ENCODE results near the gene TMBIM6. TPM values are rescaled to one million over a fixed set of nuclear protein-coding genes. Genes with fewer than 3 reads are reported as not detected.
"Not testable (repeated sequence)": the region's sequence is repeated elsewhere in the genome, so short reads cannot be mapped to it uniquely, and the experiment has no call there.

TMBIM6 gene
- total and polyA plus RNA-seq, 2 donors from 2014 or later: 644 to 724 TPM

DNA sequence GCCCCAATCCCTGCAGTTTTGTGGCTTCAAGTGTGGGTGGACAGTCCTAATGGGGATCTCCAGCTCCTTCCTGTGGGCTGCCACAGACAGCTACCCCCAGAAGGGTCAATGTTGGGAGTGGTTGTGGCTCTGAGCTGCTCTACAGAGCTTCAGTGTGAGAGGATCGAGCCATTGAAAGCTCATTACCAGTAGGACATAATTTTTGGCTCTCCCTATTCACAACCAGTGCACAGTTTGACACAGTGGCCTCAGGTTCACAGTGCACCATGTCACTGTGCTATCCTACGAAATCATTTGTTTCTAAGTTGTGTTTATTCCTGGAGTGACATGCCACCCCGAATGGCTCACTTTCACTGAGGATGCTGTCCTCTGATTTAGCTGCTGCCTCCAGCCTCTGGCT is 22.8 kb downstream of the TMBIM6 start:
- Histone ChIP-seq H3K36me3 (ENCODE audit: control insufficient read depth in 2 of 3, insufficient read depth in 3 of 3, low read length in 3 of 3) (peaks cover 9 to 42% (median 40%) of the 10 kb centered on the region in 3 donors), H3K9ac (ENCODE audit: low read length in 3 of 3) (no peak overlapping the region), H3K9me3 (ENCODE audit: control insufficient read depth in 2 of 3, insufficient read depth in 1 of 3, low read length in 3 of 3) (no peaks in the 10 kb centered on the region), H3K4me1 (ENCODE audit: control insufficient read depth in 2 of 3, insufficient read depth in 2 of 3, low read depth in 1 of 3, low read length in 3 of 3) (no peaks in the 10 kb centered on the region), H3K27me3 (ENCODE audit: control insufficient read depth, insufficient read depth, low read length) (no peaks in the 10 kb centered on the region), H3K4me3 (ENCODE audit: low read length in 3 of 3) (no peak overlapping the region), H3K27ac (ENCODE audit: low read depth in 2 of 2, low read length in 2 of 2) (no peak overlapping the region)
- TF ChIP-seq, protein P1, sequence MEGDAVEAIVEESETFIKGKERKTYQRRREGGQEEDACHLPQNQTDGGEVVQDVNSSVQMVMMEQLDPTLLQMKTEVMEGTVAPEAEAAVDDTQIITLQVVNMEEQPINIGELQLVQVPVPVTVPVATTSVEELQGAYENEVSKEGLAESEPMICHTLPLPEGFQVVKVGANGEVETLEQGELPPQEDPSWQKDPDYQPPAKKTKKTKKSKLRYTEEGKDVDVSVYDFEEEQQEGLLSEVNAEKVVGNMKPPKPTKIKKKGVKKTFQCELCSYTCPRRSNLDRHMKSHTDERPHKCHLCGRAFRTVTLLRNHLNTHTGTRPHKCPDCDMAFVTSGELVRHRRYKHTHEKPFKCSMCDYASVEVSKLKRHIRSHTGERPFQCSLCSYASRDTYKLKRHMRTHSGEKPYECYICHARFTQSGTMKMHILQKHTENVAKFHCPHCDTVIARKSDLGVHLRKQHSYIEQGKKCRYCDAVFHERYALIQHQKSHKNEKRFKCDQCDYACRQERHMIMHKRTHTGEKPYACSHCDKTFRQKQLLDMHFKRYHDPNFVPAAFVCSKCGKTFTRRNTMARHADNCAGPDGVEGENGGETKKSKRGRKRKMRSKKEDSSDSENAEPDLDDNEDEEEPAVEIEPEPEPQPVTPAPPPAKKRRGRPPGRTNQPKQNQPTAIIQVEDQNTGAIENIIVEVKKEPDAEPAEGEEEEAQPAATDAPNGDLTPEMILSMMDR (IDR thresholded peaks at IDR 0.05; ENCODE audit: borderline replicate concordance, extremely low read depth, insufficient read depth): no peak
- DNase-seq: no peak
- intact Hi-C loops (cut with DNase I): no loop called here
- no peak for FAIRE-seq

DNA sequence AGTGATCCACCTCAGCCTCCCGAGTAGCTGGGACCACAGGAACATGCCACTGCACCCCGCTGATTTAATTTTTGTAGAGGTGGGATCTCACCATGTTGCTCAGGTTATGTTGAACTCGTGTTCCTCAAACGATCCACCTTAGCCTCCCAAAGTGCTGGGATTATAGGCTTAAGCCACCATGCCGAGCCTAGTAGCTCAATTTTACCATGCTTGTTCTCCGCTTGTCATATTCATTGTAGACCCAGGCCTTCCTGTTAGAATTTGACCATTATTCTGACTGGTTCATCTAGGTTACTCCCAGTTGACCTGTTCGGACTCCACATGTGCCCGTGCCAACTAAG is 24.7 kb downstream of the TMBIM6 start:
- Histone ChIP-seq H3K36me3 (ENCODE audit: control insufficient read depth in 2 of 3, insufficient read depth in 3 of 3, low read length in 3 of 3) (peaks cover 9 to 33% (median 31%) of the 10 kb centered on the region in 3 donors), H3K27me3 (ENCODE audit: control insufficient read depth, insufficient read depth, low read length) (no peaks in the 10 kb centered on the region), H3K4me3 (ENCODE audit: low read length in 3 of 3) (no peak overlapping the region), H3K27ac (ENCODE audit: low read depth in 2 of 2, low read length in 2 of 2) (no peak overlapping the region), H3K9ac (ENCODE audit: low read length in 3 of 3) (no peak overlapping the region), H3K4me1 (ENCODE audit: control insufficient read depth in 2 of 3, insufficient read depth in 2 of 3, low read depth in 1 of 3, low read length in 3 of 3) (no peaks in the 10 kb centered on the region), H3K9me3 (ENCODE audit: control insufficient read depth in 2 of 3, insufficient read depth in 1 of 3, low read length in 3 of 3) (no peaks in the 10 kb centered on the region)
- DNase-seq: no peak
- TF ChIP-seq, protein P1 (IDR thresholded peaks at IDR 0.05; ENCODE audit: borderline replicate concordance, extremely low read depth, insufficient read depth): no peak
- no peak for FAIRE-seq
- intact Hi-C loops (cut with DNase I): no loop called here

- Histone ChIP-seq H3K9ac (ENCODE audit: low read length in 3 of 3) (no peak overlapping the region), H3K9me3 (ENCODE audit: control insufficient read depth in 2 of 3, insufficient read depth in 1 of 3, low read length in 3 of 3) (no peaks in the 10 kb centered on the region), H3K4me3 (ENCODE audit: low read length in 3 of 3) (no peak overlapping the region), H3K27me3 (ENCODE audit: control insufficient read depth, insufficient read depth, low read length) (no peaks in the 10 kb centered on the region), H3K27ac (ENCODE audit: low read depth in 2 of 2, low read length in 2 of 2) (no peak overlapping the region), H3K36me3 (ENCODE audit: control insufficient read depth in 2 of 3, insufficient read depth in 3 of 3, low read length in 3 of 3) (peaks cover 9 to 20% (median 18%) of the 10 kb centered on the region in 3 donors), H3K4me1 (ENCODE audit: control insufficient read depth in 2 of 3, insufficient read depth in 2 of 3, low read depth in 1 of 3, low read length in 3 of 3) (no peaks in the 10 kb centered on the region)
- intact Hi-C loops (cut with DNase I): no loop called here
- DNase-seq (no peak), FAIRE-seq (no peak)
- TF ChIP-seq, protein P1 (IDR thresholded peaks at IDR 0.05; ENCODE audit: borderline replicate concordance, extremely low read depth, insufficient read depth): no peak
These were observed 26.0 kb downstream of the TMBIM6 start for GRCh38 chr12:49767333-49767732.

GRCh38 chr12:49773102-49773501 is 31.7 kb downstream of the TMBIM6 start:
- H3K27me3 ChIP-seq (ENCODE audit: control insufficient read depth, insufficient read depth, low read length); H3K27ac ChIP-seq (ENCODE audit: low read depth in 2 of 2, low read length in 2 of 2); H3K4me1 ChIP-seq (ENCODE audit: control insufficient read depth in 2 of 3, insufficient read depth in 2 of 3, low read depth in 1 of 3, low read length in 3 of 3); intact Hi-C loops (cut with DNase I); FAIRE-seq; H3K36me3 ChIP-seq (ENCODE audit: control insufficient read depth in 2 of 3, insufficient read depth in 3 of 3, low read length in 3 of 3); H3K9me3 ChIP-seq (ENCODE audit: control insufficient read depth in 2 of 3, insufficient read depth in 1 of 3, low read length in 3 of 3); H3K4me3 ChIP-seq (ENCODE audit: low read length in 3 of 3); H3K9ac ChIP-seq (ENCODE audit: low read length in 3 of 3); DNase-seq: not testable (repeated sequence)
